HS-27A (cell line): ENCODE results near the gene EML2.

Experiments
- DNase-seq: peaks from one replicate; pipeline ENCODE4 v3.0.0-alpha.2; 2012; ENCODE audit warnings: low read depth, missing footprints

Gene EML2

GRCh38 chr19:45587873-45588272 is 51.3 kb downstream of the EML2 start:
- no peak for DNase-seq

- no peak for DNase-seq
Measured at GRCh38 chr19:45585158-45585577, 54.0 kb downstream of the EML2 start.

DNA sequence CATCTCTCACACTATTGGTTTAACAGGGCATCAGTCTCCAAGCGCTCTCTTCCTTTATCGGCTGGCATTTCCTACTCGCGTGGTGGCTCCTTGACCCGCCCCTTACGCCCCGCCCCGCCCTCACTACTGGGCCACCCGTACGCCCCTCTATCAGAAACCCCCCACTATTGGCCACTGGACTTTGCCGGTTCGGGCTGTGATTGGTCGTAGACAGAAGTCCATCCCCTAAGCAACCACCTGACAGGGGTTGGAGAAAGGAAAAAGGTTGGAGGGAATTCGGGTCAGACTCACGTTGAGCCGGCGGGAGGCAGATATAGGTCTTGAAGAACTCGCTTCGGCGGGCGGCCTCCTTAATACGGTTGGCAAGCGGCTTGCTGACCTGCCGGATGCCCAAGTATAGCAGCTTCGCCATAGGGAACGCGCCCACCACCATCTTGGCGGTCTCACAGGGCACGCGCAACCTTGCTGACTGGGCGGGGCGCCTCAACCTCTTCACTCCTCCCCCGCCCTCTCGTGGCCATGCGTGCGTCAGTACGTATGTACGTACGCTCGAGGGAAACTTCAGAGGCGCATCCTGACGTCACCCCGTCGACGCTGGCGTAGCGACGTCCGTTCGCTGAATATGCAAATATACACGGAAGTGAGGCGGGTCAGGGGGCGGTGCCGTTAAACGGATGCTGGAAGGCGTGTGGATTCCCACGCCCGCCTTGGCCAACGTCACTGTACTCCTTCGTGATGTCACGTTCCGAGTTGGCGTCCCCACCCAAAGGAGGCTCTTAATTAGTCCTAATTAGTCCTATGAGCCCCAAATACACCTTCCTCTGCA is 54.7 kb downstream of the EML2 start, which contains the start of gene OPA3:
Gene OPA3 (minus strand): TSS at position 471 of the 826 bp plus-strand sequence. CDS start 38 bp downstream, at position 433.
- DNase-seq = peak; percentile 100

DNA sequence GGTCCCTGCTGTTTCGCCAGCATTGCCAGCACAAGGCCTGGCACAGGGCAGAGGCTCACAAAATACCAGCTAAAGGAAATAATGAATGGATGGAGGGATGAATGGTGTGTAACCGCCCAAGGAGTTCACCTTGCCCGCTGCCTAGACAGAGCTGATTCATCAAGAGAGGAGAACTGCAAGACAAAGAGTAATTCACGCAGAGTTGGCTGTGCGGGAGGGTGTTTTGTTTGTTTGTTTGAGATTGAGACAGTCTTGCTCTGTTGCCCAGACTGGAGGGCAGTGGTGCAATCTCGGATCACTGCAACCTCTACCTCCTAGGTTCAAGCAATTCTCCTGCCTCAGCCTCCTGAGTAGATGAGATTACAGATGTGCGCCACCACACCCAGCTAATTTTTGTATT is 57.6 kb downstream of the EML2 start:
- DNase-seq = no peak

DNA sequence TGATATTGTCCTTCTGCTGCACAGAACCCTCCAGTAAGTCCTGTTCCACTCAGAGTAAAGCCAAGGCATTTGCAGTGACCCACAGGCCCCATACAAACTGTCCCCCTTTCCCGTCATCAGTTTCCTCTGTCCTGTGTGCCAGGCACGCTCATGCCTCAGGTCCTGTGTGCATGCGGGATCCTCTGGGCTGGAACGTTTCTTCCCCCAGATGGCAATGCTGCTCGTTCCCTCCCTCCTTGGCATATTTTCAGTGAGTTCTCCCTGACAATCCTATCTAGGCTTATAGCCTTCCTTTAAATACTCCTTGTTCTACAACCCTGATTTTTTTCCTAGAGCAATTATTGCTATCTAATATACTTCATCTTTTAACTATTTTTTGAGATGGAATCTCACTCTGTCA is 60.3 kb downstream of the EML2 start:
- no peak for DNase-seq

- peak; percentile 81 for DNase-seq
Measured at GRCh38 chr19:45577111-45577905, 61.9 kb downstream of the EML2 start.

DNA sequence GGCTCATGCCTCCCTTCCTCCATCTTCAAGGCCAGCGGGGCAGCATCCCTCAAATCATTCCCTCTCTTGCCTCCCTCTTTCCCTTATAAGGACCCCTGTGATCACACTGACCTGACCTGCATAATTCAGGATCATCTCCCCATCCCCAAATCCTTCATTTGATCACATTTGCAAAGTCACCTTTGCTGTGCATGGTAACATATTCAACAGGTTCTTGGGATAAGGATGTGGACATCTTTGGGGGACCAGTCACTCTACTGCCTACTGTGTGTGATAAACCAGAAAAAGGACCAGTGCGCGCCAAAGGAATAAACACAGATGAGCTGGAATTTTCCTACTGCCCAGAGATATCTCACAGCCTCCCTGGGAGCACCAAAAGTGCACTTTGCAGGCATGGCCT is 62.5 kb downstream of the EML2 start:
- no peak for DNase-seq

GRCh38 chr19:45575216-45575615 is 64.0 kb downstream of the EML2 start:
- no peak for DNase-seq

DNA sequence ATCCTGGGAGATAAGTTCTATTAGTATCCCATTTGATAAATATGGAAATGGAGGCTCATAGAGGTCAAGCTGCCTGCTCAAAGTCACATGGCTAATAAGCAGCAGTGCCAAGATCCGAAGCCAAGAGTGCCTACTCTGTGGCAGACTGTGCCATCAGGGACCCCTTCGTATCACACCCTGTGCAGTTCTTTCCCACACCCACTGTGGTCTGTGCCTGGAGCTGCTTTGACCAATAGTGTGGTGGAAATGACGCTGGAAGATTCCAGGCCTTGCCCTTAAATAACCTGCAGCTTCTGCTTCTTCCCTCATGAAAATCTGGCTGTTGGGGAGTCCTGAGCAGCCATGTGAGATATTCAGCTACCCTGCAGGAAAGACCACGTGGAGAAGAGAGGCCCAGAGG is 64.7 kb downstream of the EML2 start:
- DNase-seq = no peak

GRCh38 chr19:45571457-45572220 is 67.6 kb downstream of the EML2 start:
- DNase-seq = no peak

GRCh38 chr19:45569619-45570421 is 69.4 kb downstream of the EML2 start:
- no peak for DNase-seq

DNA sequence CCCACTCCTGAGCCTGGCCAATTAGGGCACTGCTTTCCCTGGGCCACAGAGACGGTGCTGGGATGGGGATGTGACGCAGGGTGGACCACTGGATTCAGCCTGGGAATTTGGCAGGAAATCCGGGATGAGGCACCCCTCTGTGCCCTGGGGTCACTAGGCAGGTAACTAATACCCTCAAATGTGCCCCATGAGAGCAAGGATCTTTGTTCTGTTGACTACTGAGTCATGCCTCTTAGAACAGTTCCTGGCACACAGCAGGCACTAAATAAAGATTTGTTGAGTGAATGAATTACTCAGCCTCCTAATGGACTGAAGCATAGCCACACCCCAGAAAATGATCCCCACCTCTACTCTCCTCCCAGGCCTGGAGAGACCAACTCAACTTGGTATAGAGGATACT is 70.5 kb downstream of the EML2 start:
- DNase-seq = no peak

GRCh38 chr19:45567609-45568008 is 71.6 kb downstream of the EML2 start:
- DNase-seq = no peak

- DNase-seq = no peak
Measured at GRCh38 chr19:45564131-45564780, 74.9 kb downstream of the EML2 start.

DNA sequence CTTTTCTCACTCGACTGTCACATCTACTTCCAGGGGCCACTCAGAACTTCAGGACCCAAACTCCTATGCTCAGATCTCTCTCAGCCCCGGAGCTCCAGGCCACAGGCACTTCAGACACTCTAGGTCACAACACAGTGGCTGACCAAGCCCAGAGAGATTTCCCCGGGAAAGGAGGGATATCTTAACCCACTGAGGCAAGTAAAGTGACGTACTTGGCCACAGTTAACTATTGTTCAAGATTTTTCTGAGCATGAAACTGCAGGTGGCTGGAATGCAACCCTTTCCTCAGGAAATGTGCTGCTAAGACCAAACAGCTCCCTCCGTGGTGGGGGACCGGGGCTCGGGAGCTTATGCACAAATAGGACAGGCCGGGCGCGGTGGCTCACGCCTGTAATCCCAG is 78.5 kb downstream of the EML2 start:
- no peak for DNase-seq

GRCh38 chr19:45560038-45560437 is 79.2 kb downstream of the EML2 start:
- DNase-seq = no peak
